ENCODE data around the gene CISH. TPM values are rescaled to one million over a fixed set of nuclear protein-coding genes. Genes with fewer than 3 reads are reported as not detected.

CISH gene
- total RNA-seq, 1 donor from 2014 or later, result 6.1 TPM

- no peak overlapping the region for H3K4me3 ChIP-seq
- no peak for TF ChIP-seq CTCF (IDR thresholded peaks at IDR 0.05)
- no peak for DNase-seq (ENCODE audit: low spot score in 2 of 2)
- no peaks in the 10 kb centered on the region for H3K27me3 ChIP-seq
- no peaks in the 10 kb centered on the region for H3K9me3 ChIP-seq
- H3K27ac ChIP-seq, result no peak overlapping the region
- intact Hi-C loops (cut with DNase I), result no loop called here
- peaks cover 0 to 8% of the 10 kb centered on the region in 2 donors for H3K4me1 ChIP-seq
- no peaks in the 10 kb centered on the region for H3K36me3 ChIP-seq
Measured at GRCh38 chr3:50591196-50591741, 20.3 kb downstream of the CISH start.

- no peaks in the 10 kb centered on the region for H3K9me3 ChIP-seq
- no peak overlapping the region for H3K27ac ChIP-seq
- intact Hi-C loops (cut with DNase I), result no loop called here
- no peaks in the 10 kb centered on the region for H3K27me3 ChIP-seq
- no peak for TF ChIP-seq CTCF (IDR thresholded peaks at IDR 0.05)
- DNase-seq (ENCODE audit: low spot score in 2 of 2), result no peak
- peaks cover 0 to 8% of the 10 kb centered on the region in 2 donors for H3K4me1 ChIP-seq
- H3K36me3 ChIP-seq, result no peaks in the 10 kb centered on the region
- no peak overlapping the region for H3K4me3 ChIP-seq
Measured at GRCh38 chr3:50588759-50589433, 22.7 kb downstream of the CISH start.

GRCh38 chr3:50587806-50588758 is 23.5 kb downstream of the CISH start:
- Histone ChIP-seq H3K36me3 (no peaks in the 10 kb centered on the region), H3K27me3 (no peaks in the 10 kb centered on the region), H3K4me1 (peaks cover 0 to 8% of the 10 kb centered on the region in 2 donors), H3K4me3 (no peak overlapping the region), H3K27ac (no peak overlapping the region), H3K9me3 (no peaks in the 10 kb centered on the region)
- no peak for DNase-seq (ENCODE audit: low spot score in 2 of 2)
- TF ChIP-seq CTCF (IDR thresholded peaks at IDR 0.05), result no peak
- intact Hi-C loops (cut with DNase I), result no loop called here

- TF ChIP-seq CTCF (IDR thresholded peaks at IDR 0.05), result no peak
- Histone ChIP-seq H3K4me1 (peaks cover 0 to 10% of the 10 kb centered on the region in 2 donors), H3K27me3 (no peaks in the 10 kb centered on the region), H3K27ac (no peak overlapping the region), H3K4me3 (no peak overlapping the region), H3K9me3 (no peaks in the 10 kb centered on the region), H3K36me3 (no peaks in the 10 kb centered on the region)
- DNase-seq (ENCODE audit: low spot score in 2 of 2), result no peak
- intact Hi-C loops (cut with DNase I), result no loop called here
Measured at GRCh38 chr3:50587373-50587772, 24.2 kb downstream of the CISH start.

- Histone ChIP-seq H3K9me3 (no peaks in the 10 kb centered on the region), H3K27me3 (no peaks in the 10 kb centered on the region), H3K4me1 (peaks cover 0 to 12% of the 10 kb centered on the region in 2 donors), H3K36me3 (no peaks in the 10 kb centered on the region), H3K4me3 (no peak overlapping the region), H3K27ac (no peak overlapping the region)
- intact Hi-C loops (cut with DNase I), result no loop called here
- TF ChIP-seq CTCF (IDR thresholded peaks at IDR 0.05), result no peak
- DNase-seq (ENCODE audit: low spot score in 2 of 2), result no peak
Measured at GRCh38 chr3:50586763-50587070, 24.9 kb downstream of the CISH start.
